Loucy (cell line): ENCODE measurements around the gene SYP.

Source experiments
- H2AFZ ChIP-seq: fragments of 200-600 bp; sonication (generic); 2 replicates; pipeline ENCODE4 v1.6.0; 2016; ENCODE audit warnings: antibody characterized with exemption, mild to moderate bottlenecking, low read length, moderate library complexity
- H3F3A ChIP-seq: fragments of 200-600 bp; 2 replicates; pipeline ENCODE4 v1.6.0; 2016; ENCODE audit warnings: antibody characterized with exemption, low read depth, mild to moderate bottlenecking
- H3K27me3 ChIP-seq: fragments of 200-600 bp; sonication (generic); 2 replicates; pipeline ENCODE4 v1.6.1; 2014; ENCODE audit warnings: low read length, mild to moderate bottlenecking; ENCODE audit not compliant: insufficient read depth, poor library complexity, severe bottlenecking
- H3K36me3 ChIP-seq: fragments of 200-600 bp; sonication (generic); 2 replicates; pipeline ENCODE4 v1.6.1; 2016; ENCODE audit warnings: low read length; ENCODE audit not compliant: insufficient read depth
- H3K4me1 ChIP-seq: fragments of 200-600 bp; sonication (generic); 2 replicates; pipeline ENCODE4 v1.5.1; 2014; ENCODE audit warnings: low read length, mild to moderate bottlenecking; ENCODE audit not compliant: insufficient read depth, poor library complexity, severe bottlenecking
- H3K4me2 ChIP-seq: fragments of 200-600 bp; sonication (generic); 2 replicates; pipeline ENCODE4 v1.6.0; 2014; ENCODE audit warnings: antibody characterized with exemption, low read length, low read depth, mild to moderate bottlenecking; ENCODE audit not compliant: poor library complexity, severe bottlenecking
- H3K4me3 ChIP-seq: fragments of 200-600 bp; sonication (generic); 2 replicates; pipeline ENCODE4 v1.5.1; 2014; ENCODE audit warnings: low read length, mild to moderate bottlenecking, mixed read lengths; ENCODE audit not compliant: poor library complexity, severe bottlenecking
- H3K79me2 ChIP-seq: fragments of 200-600 bp; sonication (generic); 2 replicates; pipeline ENCODE4 v1.6.1; 2014; ENCODE audit warnings: low read length; ENCODE audit not compliant: insufficient read depth
- H3K9ac ChIP-seq: fragments of 200-600 bp; sonication (generic); 2 replicates; pipeline ENCODE4 v1.6.0; 2014; ENCODE audit warnings: mild to moderate bottlenecking, low read depth, low read length, moderate library complexity; ENCODE audit not compliant: poor library complexity, severe bottlenecking
- H3K9me2 ChIP-seq: fragments of 200-600 bp; sonication (generic); replicated peaks from 2 replicates; pipeline ENCODE4 v1.6.1; 2016; ENCODE audit warnings: low read depth, low read length, mixed read lengths
- H3K9me3 ChIP-seq: fragments of 200-600 bp; sonication (generic); 2 replicates; pipeline ENCODE4 v1.6.1; 2014; ENCODE audit warnings: mild to moderate bottlenecking, antibody characterized with exemption, low read length, low read depth; ENCODE audit not compliant: insufficient read depth
- H4K20me1 ChIP-seq: fragments of 200-600 bp; sonication (generic); 2 replicates; pipeline ENCODE4 v1.6.0; 2014; ENCODE audit warnings: antibody characterized with exemption, low read length, mild to moderate bottlenecking; ENCODE audit not compliant: insufficient read depth, poor library complexity, severe bottlenecking
- EZH2phosphoT487 ChIP-seq: fragments of 200-600 bp; IDR thresholded peaks from 2 replicates; pipeline ENCODE4 v1.6.1; 2018; ENCODE audit warnings: antibody characterized with exemption, mild to moderate bottlenecking, moderate library complexity, borderline replicate concordance
- TF ChIP-seq, protein P1 (sequence below): fragments of 200-600 bp; sonication (generic); conservative IDR thresholded peaks from 2 replicates; pipeline ENCODE4 v1.5.1; 2014; ENCODE audit warnings: mild to moderate bottlenecking, antibody characterized with exemption, low read length

SYP gene

DNA sequence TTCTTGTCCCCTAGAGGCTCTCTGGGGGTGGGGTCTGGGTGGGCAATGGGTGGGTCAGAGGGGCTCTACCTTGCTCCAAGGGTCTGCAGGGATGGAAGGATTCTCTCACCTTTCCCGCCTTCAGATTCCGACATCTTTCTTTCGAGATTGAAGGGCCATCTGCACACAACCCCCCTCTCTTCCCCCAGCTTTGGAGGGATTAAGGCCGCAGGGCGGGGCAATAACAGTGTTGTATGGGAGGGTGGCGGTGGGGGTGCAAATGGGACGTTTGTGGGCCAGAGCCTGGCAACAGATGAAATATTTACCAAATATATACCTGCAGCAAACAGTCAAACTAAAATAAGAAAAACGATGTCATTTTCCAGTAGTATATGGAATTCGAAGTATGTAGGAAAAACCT, 33.2 kb upstream of the SYP start, which contains the start of gene CACNA1F:
CACNA1F (minus strand) TSS at position 165 of the 400 bp plus-strand sequence; CDS start at position 134, 31 bp downstream.
- Histone ChIP-seq H3K9ac (no peak within 1 kb of the TSS), H3K79me2 (peaks cover 5% of the 10 kb centered on the region; the same call in 1 of the 2 replicates), H3K36me3 (no peaks in the 10 kb centered on the region), H3K9me2 (no peaks in the 10 kb centered on the region), H3K4me3 (no peak within 1 kb of the TSS), H3K9me3 (no peaks in the 10 kb centered on the region), H3K4me1 (no peaks in the 10 kb centered on the region), H4K20me1 (no peaks in the 10 kb centered on the region), H3K27me3 (no peaks in the 10 kb centered on the region), H3K4me2 (no peak within 1 kb of the TSS), H2AFZ (no peak within 1 kb of the TSS), H3F3A (no peaks in the 10 kb centered on the region)
- TF ChIP-seq, protein P1, sequence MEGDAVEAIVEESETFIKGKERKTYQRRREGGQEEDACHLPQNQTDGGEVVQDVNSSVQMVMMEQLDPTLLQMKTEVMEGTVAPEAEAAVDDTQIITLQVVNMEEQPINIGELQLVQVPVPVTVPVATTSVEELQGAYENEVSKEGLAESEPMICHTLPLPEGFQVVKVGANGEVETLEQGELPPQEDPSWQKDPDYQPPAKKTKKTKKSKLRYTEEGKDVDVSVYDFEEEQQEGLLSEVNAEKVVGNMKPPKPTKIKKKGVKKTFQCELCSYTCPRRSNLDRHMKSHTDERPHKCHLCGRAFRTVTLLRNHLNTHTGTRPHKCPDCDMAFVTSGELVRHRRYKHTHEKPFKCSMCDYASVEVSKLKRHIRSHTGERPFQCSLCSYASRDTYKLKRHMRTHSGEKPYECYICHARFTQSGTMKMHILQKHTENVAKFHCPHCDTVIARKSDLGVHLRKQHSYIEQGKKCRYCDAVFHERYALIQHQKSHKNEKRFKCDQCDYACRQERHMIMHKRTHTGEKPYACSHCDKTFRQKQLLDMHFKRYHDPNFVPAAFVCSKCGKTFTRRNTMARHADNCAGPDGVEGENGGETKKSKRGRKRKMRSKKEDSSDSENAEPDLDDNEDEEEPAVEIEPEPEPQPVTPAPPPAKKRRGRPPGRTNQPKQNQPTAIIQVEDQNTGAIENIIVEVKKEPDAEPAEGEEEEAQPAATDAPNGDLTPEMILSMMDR: no peak
- no peak for TF ChIP-seq EZH2phosphoT487

- no peak overlapping the region for H3K4me3 ChIP-seq
- TF ChIP-seq, protein P1: no peak
- no peak for TF ChIP-seq EZH2phosphoT487
- no peaks in the 10 kb centered on the region for H3K9me2 ChIP-seq
- H3K27me3 ChIP-seq: no peaks in the 10 kb centered on the region
- H2AFZ ChIP-seq: no peak overlapping the region
- H3K9me3 ChIP-seq: no peaks in the 10 kb centered on the region
- no peaks in the 10 kb centered on the region for H3K36me3 ChIP-seq
- no peaks in the 10 kb centered on the region for H3F3A ChIP-seq
- H4K20me1 ChIP-seq: no peaks in the 10 kb centered on the region
- H3K4me1 ChIP-seq: no peaks in the 10 kb centered on the region
- H3K79me2 ChIP-seq: peaks cover 5% of the 10 kb centered on the region; the same call in 1 of the 2 replicates
- H3K4me2 ChIP-seq: no peak overlapping the region
- no peak overlapping the region for H3K9ac ChIP-seq
Observed at GRCh38 chrX:49232525-49232924, 32.5 kb upstream of the SYP start.

- no peaks in the 10 kb centered on the region for H3F3A ChIP-seq
- H3K4me3 ChIP-seq: peak overlapping the region; percentile 73
- H3K9ac ChIP-seq: peak overlapping the region; percentile 65
- H4K20me1 ChIP-seq: no peaks in the 10 kb centered on the region
- H3K4me1 ChIP-seq: no peaks in the 10 kb centered on the region
- TF ChIP-seq, protein P1: no peak
- TF ChIP-seq EZH2phosphoT487: no peak
- H3K9me2 ChIP-seq: no peaks in the 10 kb centered on the region
- no peaks in the 10 kb centered on the region for H3K27me3 ChIP-seq
- peaks cover 5% of the 10 kb centered on the region; the same call in 1 of the 2 replicates for H3K79me2 ChIP-seq
- H3K36me3 ChIP-seq: no peaks in the 10 kb centered on the region
- no peaks in the 10 kb centered on the region for H3K9me3 ChIP-seq
- peak overlapping the region; percentile 68 for H3K4me2 ChIP-seq
- H2AFZ ChIP-seq: no peak overlapping the region
Observed at GRCh38 chrX:49231333-49232000, 31.5 kb upstream of the SYP start.
